ENCODE data around the gene ATG2A. TPM values are rescaled to one million over a fixed set of nuclear protein-coding genes. Genes with fewer than 3 reads are reported as not detected.
A peak's percentile ranks its signal among the peaks of the same experiment; 100 is the strongest.

The ATG2A gene
- total and polyA plus RNA-seq, 4 experiments from 2014 or later, result 4.1 to 47.3 (median 26.0) TPM

GRCh38 chr11:64911142-64911541, 5.9 kb downstream of the ATG2A start:
- no peaks in the 10 kb centered on the region for H3K9me3 ChIP-seq (ENCODE audit: control insufficient read depth in 1 of 2, low read length in 2 of 2)
- no peak overlapping the region for H3K27ac ChIP-seq (ENCODE audit: low read depth, low read length)
- no peaks in the 10 kb centered on the region for H3K27me3 ChIP-seq (ENCODE audit: insufficient read depth, low read length)
- H3K9me3 Mint-ChIP-seq, result no peaks in the 10 kb centered on the region
- no peak overlapping the region for H3K4me3 Mint-ChIP-seq
- H3K36me3 ChIP-seq (ENCODE audit: insufficient read depth, low read length), result peaks cover 69% of the 10 kb centered on the region
- H3K36me3 Mint-ChIP-seq, result peaks cover 20 to 53% of the 10 kb centered on the region in 2 donors
- peaks cover 6 to 15% (median 8%) of the 10 kb centered on the region in 4 donors for H3K4me1 Mint-ChIP-seq
- no peak overlapping the region for H3K4me3 ChIP-seq (ENCODE audit: low read length in 2 of 2)
- no peaks in the 10 kb centered on the region for H3K27me3 Mint-ChIP-seq
- CTCF ChIA-PET (ENCODE audit: partially characterized antibody), result interaction anchor here (1.4 kb wide), 1 partner anchor 63 kb away, joined by 5 read pairs; no protein-coding TSS in a partner anchor
- H3K27ac Mint-ChIP-seq, result peak overlapping the region in 1 of 7 donors; percentile 50
- DNase-seq, result no peak
- H3K4me1 ChIP-seq (ENCODE audit: insufficient read depth, low read length), result peaks cover 13% of the 10 kb centered on the region
- POLR2A ChIA-PET (ENCODE audit: partially characterized antibody), result interaction anchor here (1.1 to 1.7 kb wide), 2 partner anchors 11 to 166 kb away, joined by 3 to 4 read pairs; no protein-coding TSS in a partner anchor
- intact Hi-C loops (cut with micrococcal nuclease), result no loop called here

- peak in 1 of 5 donors; percentile 40 for DNase-seq
Measured at GRCh38 chr11:64910451-64911093, 6.4 kb downstream of the ATG2A start.

GRCh38 chr11:64909653-64910343, 7.2 kb downstream of the ATG2A start:
- H3K27me3 ChIP-seq (ENCODE audit: insufficient read depth, low read length), result no peaks in the 10 kb centered on the region
- H3K4me3 ChIP-seq (ENCODE audit: low read length in 2 of 2), result no peak overlapping the region
- ChIA-PET POLR2A (ENCODE audit: partially characterized antibody) (no interaction called here), CTCF (ENCODE audit: partially characterized antibody) (no interaction called here)
- H3K36me3 ChIP-seq (ENCODE audit: insufficient read depth, low read length), result peaks cover 77% of the 10 kb centered on the region
- no peaks in the 10 kb centered on the region for H3K9me3 ChIP-seq (ENCODE audit: control insufficient read depth in 1 of 2, low read length in 2 of 2)
- Mint-ChIP-seq H3K4me3 (no peak overlapping the region), H3K27me3 (no peaks in the 10 kb centered on the region), H3K4me1 (peaks cover 0 to 4% (median 3%) of the 10 kb centered on the region in 4 donors), H3K9me3 (no peaks in the 10 kb centered on the region), H3K27ac (no peak overlapping the region), H3K36me3 (peaks cover 26 to 59% of the 10 kb centered on the region in 2 donors)
- peak in 1 of 5 donors; percentile 28 for DNase-seq
- no peak overlapping the region for H3K27ac ChIP-seq (ENCODE audit: low read depth, low read length)
- no peaks in the 10 kb centered on the region for H3K4me1 ChIP-seq (ENCODE audit: insufficient read depth, low read length)
- intact Hi-C loops (cut with micrococcal nuclease), result no loop called here

More at GRCh38 chr11:64910451-64911093, 6.4 kb downstream of the ATG2A start:
- Mint-ChIP-seq H3K4me1 (peaks cover under 1 to 9% (median 3%) of the 10 kb centered on the region in 4 donors), H3K27ac (peak overlapping the region in 1 of 7 donors; percentile 50), H3K27me3 (no peaks in the 10 kb centered on the region), H3K36me3 (peaks cover 21 to 53% of the 10 kb centered on the region in 2 donors), H3K9me3 (no peaks in the 10 kb centered on the region), H3K4me3 (no peak overlapping the region)
- Histone ChIP-seq H3K36me3 (ENCODE audit: insufficient read depth, low read length) (peaks cover 74% of the 10 kb centered on the region), H3K27ac (ENCODE audit: low read depth, low read length) (no peak overlapping the region), H3K27me3 (ENCODE audit: insufficient read depth, low read length) (no peaks in the 10 kb centered on the region), H3K4me1 (ENCODE audit: insufficient read depth, low read length) (peaks cover 7% of the 10 kb centered on the region), H3K4me3 (ENCODE audit: low read length in 2 of 2) (no peak overlapping the region), H3K9me3 (ENCODE audit: control insufficient read depth in 1 of 2, low read length in 2 of 2) (no peaks in the 10 kb centered on the region)
- CTCF ChIA-PET (ENCODE audit: partially characterized antibody), result no interaction called here
- POLR2A ChIA-PET (ENCODE audit: partially characterized antibody), result no interaction called here
- intact Hi-C loops (cut with micrococcal nuclease), result no loop called here

GRCh38 chr11:64908766-64909165, 8.2 kb downstream of the ATG2A start:
- peaks cover 0 to 3% (median under 1%) of the 10 kb centered on the region in 4 donors for H3K4me1 Mint-ChIP-seq
- ChIA-PET POLR2A (ENCODE audit: partially characterized antibody) (no interaction called here), CTCF (ENCODE audit: partially characterized antibody) (no interaction called here)
- no peaks in the 10 kb centered on the region for H3K9me3 Mint-ChIP-seq
- no peaks in the 10 kb centered on the region for H3K27me3 Mint-ChIP-seq
- Histone ChIP-seq H3K4me1 (ENCODE audit: insufficient read depth, low read length) (no peaks in the 10 kb centered on the region), H3K27ac (ENCODE audit: low read depth, low read length) (no peak overlapping the region), H3K4me3 (ENCODE audit: low read length in 2 of 2) (no peak overlapping the region), H3K36me3 (ENCODE audit: insufficient read depth, low read length) (peaks cover 75% of the 10 kb centered on the region), H3K9me3 (ENCODE audit: control insufficient read depth in 1 of 2, low read length in 2 of 2) (no peaks in the 10 kb centered on the region), H3K27me3 (ENCODE audit: insufficient read depth, low read length) (no peaks in the 10 kb centered on the region)
- no peak overlapping the region for H3K4me3 Mint-ChIP-seq
- H3K27ac Mint-ChIP-seq, result no peak overlapping the region
- H3K36me3 Mint-ChIP-seq, result peaks cover 27 to 63% of the 10 kb centered on the region in 2 donors
- DNase-seq, result no peak
- intact Hi-C loops (cut with micrococcal nuclease), result no loop called here

GRCh38 chr11:64906314-64906635, 10.7 kb downstream of the ATG2A start:
- H3K4me1 ChIP-seq (ENCODE audit: insufficient read depth, low read length), result peaks cover 1% of the 10 kb centered on the region
- peak in 1 of 5 donors; percentile 35 for DNase-seq
- intact Hi-C loops (cut with micrococcal nuclease), result no loop called here
- ChIA-PET CTCF (ENCODE audit: partially characterized antibody) (interaction anchor here (1.6 kb wide), 1 partner anchor 18 kb away, joined by 4 read pairs; no protein-coding TSS in a partner anchor), POLR2A (ENCODE audit: partially characterized antibody) (interaction anchor here (1.0 to 1.5 kb wide), 2 partner anchors 10 to 28 kb away, joined by 3 to 5 read pairs; partner anchors contain the start of gene EHD1)
- Mint-ChIP-seq H3K27ac (no peak overlapping the region), H3K9me3 (no peaks in the 10 kb centered on the region), H3K27me3 (no peaks in the 10 kb centered on the region), H3K36me3 (peaks cover 17 to 55% of the 10 kb centered on the region in 2 donors), H3K4me1 (peaks cover 4 to 8% (median 6%) of the 10 kb centered on the region in 4 donors), H3K4me3 (no peak overlapping the region)
- no peak overlapping the region for H3K4me3 ChIP-seq (ENCODE audit: low read length in 2 of 2)
- peaks cover 64% of the 10 kb centered on the region for H3K36me3 ChIP-seq (ENCODE audit: insufficient read depth, low read length)
- no peaks in the 10 kb centered on the region for H3K9me3 ChIP-seq (ENCODE audit: control insufficient read depth in 1 of 2, low read length in 2 of 2)
- H3K27me3 ChIP-seq (ENCODE audit: insufficient read depth, low read length), result no peaks in the 10 kb centered on the region
- H3K27ac ChIP-seq (ENCODE audit: low read depth, low read length), result no peak overlapping the region

- Histone ChIP-seq H3K4me3 (ENCODE audit: low read length in 2 of 2) (no peak overlapping the region), H3K27ac (ENCODE audit: low read depth, low read length) (no peak overlapping the region), H3K4me1 (ENCODE audit: insufficient read depth, low read length) (peaks cover 7% of the 10 kb centered on the region), H3K9me3 (ENCODE audit: control insufficient read depth in 1 of 2, low read length in 2 of 2) (no peaks in the 10 kb centered on the region), H3K27me3 (ENCODE audit: insufficient read depth, low read length) (no peaks in the 10 kb centered on the region), H3K36me3 (ENCODE audit: insufficient read depth, low read length) (peaks cover 58% of the 10 kb centered on the region)
- POLR2A ChIA-PET (ENCODE audit: partially characterized antibody), result interaction anchor here (1.5 kb wide), 1 partner anchor 10 kb away, joined by 5 read pairs; no protein-coding TSS in a partner anchor
- CTCF ChIA-PET (ENCODE audit: partially characterized antibody), result interaction anchor here (0.9 to 1.6 kb wide), 3 partner anchors 11 to 47 kb away, joined by 3 to 4 read pairs (median 3); no protein-coding TSS in a partner anchor
- peak in 1 of 5 donors; percentile 33 for DNase-seq
- H3K27ac Mint-ChIP-seq, result no peak overlapping the region
- H3K9me3 Mint-ChIP-seq, result no peaks in the 10 kb centered on the region
- intact Hi-C loops (cut with micrococcal nuclease), result no loop called here
- peaks cover 4 to 14% (median 9%) of the 10 kb centered on the region in 4 donors for H3K4me1 Mint-ChIP-seq
- peaks cover 15 to 51% of the 10 kb centered on the region in 2 donors for H3K36me3 Mint-ChIP-seq
- peak overlapping the region in 1 of 8 donors; percentile 26 for H3K4me3 Mint-ChIP-seq
- H3K27me3 Mint-ChIP-seq, result no peaks in the 10 kb centered on the region
Measured at GRCh38 chr11:64905516-64906313, 11.3 kb downstream of the ATG2A start.
